ACHN (cell line): ENCODE data around the gene LRRC63.

Experiments
- DNase-seq: peaks from one replicate; pipeline ENCODE4 v3.0.0-alpha.2; 2015
- in situ Hi-C: cut with HindIII; loops from 2 replicates; pipeline ENCODE4 v1.10.0; 2017; ENCODE audit warnings: low sequenced_read_pairs, low pct_ligation_motif_present, low pct_unique_long_range_greater_than_20kb

The LRRC63 gene

DNA sequence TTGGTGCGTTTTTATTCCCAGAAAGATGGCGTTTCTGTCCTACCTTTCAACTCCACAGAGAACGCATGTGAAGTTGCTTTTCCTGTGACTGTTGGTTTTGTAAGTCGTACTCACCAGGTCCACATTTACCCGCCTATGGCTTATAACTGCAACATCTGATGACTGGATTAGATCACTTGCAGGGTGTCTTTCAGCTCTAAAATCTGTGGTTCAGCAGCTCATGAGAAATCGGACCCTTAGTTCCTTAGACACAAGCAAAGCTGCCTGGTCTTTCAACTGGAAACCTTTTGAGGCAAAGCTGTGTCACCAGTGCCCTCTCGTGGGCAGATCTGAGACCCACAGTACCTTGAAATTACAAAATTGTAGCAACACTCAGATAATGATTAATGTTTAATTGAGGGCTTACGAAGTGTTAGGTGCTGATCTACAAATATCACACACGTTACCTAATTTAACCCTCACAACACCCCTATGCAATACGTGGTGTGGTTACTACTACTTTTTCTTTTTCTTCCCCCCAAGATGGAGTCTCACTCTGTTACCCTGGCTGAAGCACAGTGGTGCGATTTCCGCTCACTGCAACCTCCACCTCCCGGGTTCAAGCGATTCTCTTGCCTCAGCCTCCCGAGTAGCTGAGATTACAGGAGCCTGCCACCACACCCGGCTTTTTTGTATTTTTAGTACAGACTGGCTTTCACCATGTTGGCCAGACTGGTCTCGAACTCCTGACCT lies 109.9 kb downstream of the LRRC63 start:
- in situ Hi-C loops, result no loop called here
- peak; percentile 43 for DNase-seq

DNA sequence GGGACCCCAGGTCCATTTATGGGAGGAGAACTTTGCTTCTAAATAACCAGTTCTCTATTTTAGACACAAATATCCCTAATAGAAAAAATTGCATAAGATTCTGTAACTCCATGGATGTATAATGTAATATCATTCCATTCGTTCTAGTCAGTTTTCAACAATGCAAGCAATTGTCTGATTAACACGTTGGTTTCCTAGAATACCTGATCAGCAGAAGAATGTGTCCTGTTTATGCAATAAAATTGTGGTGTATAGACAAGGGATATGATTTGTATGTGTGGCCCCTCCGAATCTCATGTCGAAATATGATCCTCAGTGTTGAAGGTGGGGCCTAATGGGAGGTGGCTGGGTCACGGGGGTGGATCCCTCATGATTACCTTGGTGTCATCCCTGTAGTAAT lies 113.2 kb downstream of the LRRC63 start:
- in situ Hi-C loops, result no loop called here
- DNase-seq, result no peak
